NCI-H1694 treated with DMSO at 0.1 percent for 48 hours (cell line): Measurements from ENCODE around the gene PRDM7.
"Not testable (repeated sequence)": the region's sequence is repeated elsewhere in the genome, so short reads cannot be mapped to it uniquely, and the experiment has no call there.

Experiments
- DNase-seq: peaks from one replicate; lab custom pipeline; 2025; lab: John Stamatoyannopoulos, UW

Gene PRDM7

DNA sequence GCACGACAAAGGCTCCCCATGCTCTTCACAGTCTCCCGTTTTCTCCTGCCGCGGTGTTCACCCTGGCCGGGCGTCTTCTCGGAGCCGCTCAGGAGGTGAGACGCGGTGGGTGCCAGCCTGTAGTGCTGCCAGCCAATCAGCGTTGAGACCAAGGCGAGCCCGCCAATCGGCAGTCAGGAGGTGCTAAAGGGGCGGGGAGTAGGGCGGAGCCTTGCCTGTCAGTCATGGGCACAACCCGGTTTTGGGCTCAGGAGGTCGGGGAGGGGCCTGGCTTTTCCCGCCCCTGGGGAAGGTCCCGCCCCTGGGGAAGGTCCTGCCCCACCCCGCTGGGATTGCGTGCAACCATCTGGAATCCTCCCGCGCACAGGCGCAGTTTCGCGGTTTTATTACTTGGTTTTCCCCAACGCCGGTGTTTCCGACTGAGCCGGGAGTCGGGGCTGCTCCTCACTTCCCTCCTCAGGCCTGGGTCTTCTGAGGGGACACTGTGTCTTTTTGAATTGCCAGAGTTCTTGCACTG lies at the start of gene PRDM7:
Gene PRDM7, minus strand, starts transcription at position 92 of the 517 bp plus-strand sequence. CDS start 1,421 bp downstream, outside the sequence.
- peak; percentile 78 for DNase-seq

DNA sequence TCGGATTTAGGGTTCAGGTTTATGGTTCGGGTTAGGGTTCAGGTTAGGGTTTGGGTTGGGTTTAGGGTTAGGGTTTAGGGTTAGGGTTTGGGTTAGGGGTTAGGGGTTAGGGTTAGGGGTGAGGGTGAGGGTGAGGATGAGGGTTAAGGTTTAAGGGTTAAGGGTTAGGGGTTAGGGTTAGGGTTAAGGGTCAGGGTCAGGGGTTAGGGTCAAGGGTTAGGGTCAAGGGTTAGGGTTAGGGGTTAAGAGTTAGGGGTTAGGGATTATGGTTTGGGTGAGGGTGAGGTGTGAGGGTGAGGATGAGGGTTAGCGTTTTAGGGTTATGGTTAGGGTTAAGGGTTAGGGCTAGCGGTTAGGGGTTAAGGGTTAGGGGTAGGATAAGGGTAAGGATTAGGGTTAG lies 44.7 kb upstream of the PRDM7 start:
- DNase-seq, result not testable (repeated sequence)

DNA sequence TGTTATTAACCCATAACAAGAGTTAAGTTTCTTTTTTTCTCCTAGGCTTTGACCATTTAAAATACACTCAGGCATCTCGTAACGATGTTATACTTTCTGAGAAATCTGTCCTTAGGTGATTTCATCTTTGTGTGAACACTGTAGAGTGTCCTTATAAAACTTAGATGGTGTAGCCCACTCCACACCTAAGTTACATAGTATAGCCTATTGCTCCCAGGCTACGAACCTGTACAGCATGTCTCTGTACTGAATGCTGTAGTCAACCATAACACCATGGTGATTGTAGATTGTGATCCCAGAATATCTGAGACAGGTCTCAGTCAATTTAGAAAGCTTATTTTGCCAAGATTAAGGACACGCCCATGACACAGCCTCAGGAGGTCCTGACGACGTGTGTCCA lies 30.5 kb upstream of the PRDM7 start:
- not testable (repeated sequence) for DNase-seq

DNA sequence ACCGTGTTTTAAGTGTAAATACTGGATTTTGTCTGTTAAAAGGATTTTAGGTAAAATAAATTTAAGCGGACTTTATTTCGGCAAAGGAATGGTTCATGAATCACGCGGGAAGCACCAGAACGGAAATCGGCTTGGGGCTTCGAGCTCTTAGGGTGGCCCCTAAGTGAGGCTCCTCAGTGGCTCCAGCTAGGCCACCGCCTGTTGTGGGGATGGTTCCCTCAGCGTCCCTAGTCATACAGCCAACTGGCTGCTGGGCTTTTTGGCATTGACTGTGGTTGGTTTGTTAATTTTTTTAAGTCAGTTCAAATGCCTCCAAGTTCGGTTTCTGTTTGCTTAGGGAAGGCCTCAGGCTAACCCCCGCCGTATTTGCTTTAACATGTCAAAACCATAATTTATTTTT lies 29.9 kb upstream of the PRDM7 start:
- DNase-seq, result not testable (repeated sequence)

DNA sequence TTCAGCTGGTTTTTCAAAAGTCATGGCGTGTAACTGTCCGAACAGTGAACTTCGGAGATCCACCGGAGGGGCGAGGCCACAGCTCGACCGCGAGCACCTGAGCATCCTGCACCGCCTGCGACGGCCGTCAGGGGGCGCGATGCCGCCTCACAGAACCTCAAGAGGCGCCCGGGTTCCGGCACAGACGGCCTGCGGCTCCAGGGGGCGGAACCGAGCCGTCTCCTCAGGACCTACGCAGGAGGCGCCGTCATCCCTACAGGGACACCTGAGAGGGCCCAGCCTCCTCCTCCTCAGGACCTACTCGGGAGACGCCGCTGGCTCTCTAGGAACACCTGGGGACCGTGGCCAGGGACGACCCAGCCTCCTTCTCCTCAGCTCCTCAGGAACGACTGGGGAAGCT lies 29.1 kb upstream of the PRDM7 start:
- DNase-seq, result not testable (repeated sequence)

DNA sequence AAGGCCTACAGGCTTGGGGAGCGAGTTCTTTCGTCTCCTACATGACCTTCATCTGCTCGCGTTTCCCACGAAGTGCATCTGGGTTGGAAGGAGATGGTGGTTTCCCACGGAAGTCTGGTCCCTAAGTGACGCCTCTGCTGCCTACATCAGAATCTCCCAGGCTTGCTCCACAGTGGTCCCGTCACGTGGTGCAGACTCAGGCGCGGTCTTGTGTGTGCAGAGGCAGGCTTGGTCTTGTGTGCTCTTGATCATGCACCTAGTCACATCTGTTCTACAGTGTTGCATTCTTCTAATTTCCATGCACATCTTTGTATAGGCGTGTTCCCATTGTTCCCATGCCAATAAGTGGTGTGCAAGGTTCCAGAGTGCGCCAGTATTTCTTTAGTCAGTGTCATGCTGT lies 27.6 kb upstream of the PRDM7 start:
- not testable (repeated sequence) for DNase-seq

DNA sequence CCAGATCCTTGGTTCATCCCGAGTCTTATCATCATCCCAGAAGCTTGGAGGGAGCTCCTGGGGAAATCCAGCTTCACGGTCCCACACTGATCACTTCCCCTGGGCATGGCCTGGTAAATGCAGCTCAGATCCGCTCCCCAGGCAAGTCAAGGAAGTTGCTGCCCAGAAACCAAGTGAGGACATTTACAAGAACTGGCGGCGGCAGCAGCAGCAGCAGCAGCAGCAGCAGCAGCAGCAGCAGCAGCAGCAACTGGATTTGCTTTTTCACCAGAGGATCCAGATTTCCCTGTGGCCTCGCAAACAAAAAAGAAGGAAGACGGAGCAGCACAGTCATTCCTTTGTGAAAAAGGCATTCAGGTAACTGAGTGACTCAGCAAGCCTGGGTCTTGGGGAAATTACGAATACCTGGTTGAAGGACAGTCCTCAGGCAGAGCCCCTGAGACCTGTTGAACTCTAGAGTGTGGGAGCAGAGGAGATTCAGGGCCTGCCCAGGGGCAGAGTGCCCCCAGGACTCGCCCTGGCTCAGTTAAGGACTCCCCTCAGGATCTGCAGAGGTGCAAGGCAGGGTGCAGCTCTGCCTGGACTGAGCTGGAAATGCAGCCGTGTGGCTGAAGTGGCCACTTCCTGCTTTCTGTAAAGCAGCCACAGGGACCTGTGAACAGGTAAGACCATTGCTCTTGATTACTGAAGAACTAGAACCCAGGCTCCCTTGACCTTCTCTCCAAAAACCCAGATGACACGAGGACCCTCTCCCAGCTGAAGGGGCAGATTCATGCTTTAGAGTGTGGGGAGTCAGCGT lies 25.2 kb upstream of the PRDM7 start:
- not testable (repeated sequence) for DNase-seq

DNA sequence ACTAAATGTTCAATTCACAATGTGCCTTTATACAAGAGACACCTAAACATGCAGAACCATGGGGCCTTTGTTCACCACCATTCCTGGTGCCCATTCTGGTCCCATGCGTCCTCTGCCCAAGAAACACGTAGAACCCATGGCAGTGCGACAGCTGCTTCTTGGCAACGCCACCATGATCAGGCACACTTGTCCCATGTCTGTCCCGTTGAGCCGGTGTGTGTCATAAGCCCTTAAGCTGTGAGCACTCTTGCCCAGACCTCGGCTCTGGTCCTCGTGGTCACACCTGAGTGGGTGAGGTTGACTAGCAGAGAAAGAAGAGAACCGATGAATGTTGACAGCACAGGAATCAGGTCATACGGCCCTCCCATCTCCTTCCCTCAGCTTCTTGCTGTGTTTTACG lies 24.2 kb upstream of the PRDM7 start:
- not testable (repeated sequence) for DNase-seq

DNA sequence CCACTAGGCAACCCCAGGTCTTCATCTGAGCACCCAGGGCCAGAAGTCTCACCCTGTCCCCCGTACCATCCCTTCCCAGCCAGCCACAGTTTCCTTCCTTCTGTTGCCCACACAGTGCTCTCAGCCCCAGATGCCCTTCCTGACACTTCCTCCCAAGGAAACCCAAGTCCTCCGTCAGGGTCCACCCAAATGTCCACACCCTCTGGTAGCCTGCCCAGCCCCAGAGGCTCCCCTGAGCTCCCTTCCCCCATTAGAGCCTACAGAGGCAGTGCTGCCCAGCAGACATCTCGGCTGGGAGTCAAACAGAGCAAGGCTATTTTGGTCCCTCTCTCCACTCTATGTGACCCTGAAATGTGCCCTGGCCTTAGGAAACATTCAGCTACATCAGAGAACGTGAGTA lies 23.7 kb upstream of the PRDM7 start:
- not testable (repeated sequence) for DNase-seq

DNA sequence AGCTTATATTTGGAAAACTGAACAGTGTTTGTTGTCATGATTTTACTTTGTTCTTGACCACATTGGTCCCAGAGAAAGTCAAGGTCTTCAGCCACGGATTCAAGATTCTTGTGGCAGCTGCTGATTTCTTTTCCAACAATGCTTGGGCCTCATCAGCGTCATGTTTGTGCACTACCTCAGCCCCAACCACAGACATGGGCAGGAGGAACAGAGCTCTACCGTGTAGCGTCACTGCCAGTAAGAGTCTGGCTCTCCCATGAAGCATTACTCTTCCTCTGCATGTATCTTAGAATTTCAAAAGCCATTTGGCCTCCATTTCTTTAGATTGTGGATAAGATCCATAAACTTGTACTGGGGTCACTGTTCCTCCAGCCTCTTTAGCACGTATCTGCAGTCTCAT lies 23.1 kb upstream of the PRDM7 start:
- DNase-seq, result not testable (repeated sequence)

DNA sequence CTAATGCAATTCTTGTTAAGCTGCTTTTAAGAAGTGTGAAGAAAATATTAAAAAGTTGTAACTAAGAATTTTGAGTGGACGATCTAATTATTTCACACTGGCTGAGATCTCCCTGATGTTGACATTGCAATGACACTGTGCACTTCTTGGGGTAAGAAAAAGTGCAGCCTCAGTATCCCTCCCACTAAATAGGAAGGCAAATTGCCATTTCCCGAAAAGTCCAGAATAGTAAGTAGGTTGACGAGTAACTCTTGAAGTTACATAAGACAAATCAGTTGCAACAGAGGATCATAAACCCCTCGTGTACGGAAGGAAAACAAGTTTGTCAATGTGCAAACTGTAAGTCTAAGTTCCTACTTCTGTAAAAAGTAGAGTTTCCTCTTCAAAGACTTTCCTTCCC lies 21.8 kb upstream of the PRDM7 start:
- not testable (repeated sequence) for DNase-seq

DNA sequence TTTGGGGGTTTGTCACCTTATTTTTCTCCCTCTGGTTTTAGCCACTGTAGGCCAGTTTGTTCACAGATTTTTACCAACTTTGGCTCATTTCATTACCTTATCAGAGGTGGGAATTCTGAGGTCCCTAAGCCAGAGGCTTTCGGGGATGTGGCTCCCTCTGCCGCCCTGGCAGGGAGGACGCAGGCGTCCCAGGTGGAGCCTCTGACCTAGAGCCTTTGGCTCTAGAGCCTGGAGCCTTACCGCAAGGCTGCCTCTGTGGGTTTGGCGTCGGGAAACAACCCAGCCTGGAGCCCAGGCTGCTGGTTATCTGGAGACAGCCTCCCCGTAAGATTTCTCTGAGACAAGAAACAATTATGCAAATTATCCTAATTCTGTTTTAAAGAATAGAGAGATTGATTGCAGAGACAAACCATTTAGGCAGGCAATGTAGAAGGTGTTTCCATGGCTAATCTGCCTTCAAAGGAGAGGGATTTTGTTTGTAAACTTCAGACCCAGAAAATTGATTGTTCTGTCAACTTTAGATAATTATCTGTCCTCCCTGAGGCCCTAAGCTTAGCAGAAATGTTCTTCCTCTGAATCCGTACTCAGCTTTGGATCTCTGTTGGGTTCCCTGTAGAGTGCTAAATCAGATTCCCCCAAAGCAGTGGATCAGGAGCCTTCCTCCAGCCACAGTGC lies 20.0 kb upstream of the PRDM7 start:
- DNase-seq, result not testable (repeated sequence)

DNA sequence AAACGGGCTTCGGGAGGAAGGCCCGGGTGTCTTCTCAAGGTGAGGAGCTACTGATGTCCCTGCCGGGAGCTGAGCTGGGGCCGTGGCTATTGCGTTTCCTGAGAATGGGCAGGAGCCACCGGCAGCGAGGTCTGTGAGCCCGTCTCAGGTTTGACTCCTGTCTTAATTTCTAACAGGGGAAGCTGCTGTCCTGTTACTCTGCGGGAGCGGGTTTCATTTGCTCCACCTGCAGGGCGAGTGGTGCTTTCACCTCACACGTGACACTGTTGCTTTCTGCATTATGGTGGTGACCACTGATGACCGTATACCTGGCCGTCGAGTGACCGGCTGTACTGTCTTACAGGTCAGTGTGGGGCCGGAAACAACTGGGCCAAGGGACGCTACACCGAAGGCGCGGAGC lies 17.7 kb upstream of the PRDM7 start:
- DNase-seq, result not testable (repeated sequence)

DNA sequence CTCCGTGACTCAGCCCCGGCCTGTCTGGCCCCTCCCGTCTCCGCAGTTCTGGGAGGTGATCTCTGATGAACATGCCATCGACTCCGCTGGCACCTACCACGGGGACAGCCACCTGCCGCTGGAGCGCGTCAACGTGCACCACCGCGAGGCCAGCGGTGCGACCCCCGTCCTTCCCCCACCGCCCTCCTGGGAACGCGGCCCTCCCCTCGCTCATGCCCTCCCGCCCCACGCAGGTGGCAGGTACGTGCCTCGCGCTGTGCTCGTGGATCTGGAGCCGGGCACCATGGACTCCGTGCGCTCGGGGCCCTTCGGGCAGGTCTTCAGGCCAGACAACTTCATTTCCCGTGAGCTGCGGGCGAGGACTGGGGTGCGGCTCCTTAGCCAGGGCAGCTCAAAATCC lies 17.2 kb upstream of the PRDM7 start:
- DNase-seq, result not testable (repeated sequence)

DNA sequence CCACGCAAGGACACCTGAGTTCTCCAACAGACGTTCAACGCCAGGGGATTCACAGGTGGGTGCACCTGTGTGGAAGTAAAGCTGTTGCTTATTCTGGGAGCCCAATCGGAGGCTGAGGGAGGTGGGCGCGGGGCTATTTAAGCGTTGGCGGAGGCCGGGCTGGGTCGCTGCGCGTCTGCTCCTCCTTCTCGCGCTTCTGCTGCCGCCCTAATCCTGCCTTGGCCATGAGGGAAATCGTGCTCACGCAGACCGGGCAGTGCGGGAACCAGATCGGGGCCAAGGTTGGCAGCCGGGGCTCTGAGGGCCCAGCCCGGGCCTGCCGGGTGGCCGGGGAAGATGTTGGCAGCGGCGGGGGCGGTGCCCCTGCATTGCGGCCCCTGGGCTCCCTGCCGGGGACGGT lies 16.7 kb upstream of the PRDM7 start:
- DNase-seq, result not testable (repeated sequence)

DNA sequence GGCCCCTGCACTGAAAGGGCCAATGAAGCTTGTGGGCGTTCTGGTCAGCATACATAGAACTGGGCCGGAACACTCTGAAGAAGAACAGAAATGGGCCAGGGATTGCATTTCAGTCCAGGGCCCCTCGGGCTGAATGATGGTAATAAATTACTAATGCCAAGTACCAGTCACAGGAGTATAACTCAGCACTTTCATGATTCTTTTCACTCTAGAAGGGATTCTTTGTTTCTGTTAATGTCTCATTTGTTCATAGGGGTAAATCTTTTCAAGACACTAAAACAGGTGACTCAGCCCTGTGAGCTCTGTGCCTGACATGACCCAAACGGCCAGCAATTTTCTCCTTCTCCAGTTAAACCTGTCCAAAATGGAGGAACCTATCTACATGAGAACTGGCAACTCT lies 15.7 kb upstream of the PRDM7 start:
- not testable (repeated sequence) for DNase-seq

DNA sequence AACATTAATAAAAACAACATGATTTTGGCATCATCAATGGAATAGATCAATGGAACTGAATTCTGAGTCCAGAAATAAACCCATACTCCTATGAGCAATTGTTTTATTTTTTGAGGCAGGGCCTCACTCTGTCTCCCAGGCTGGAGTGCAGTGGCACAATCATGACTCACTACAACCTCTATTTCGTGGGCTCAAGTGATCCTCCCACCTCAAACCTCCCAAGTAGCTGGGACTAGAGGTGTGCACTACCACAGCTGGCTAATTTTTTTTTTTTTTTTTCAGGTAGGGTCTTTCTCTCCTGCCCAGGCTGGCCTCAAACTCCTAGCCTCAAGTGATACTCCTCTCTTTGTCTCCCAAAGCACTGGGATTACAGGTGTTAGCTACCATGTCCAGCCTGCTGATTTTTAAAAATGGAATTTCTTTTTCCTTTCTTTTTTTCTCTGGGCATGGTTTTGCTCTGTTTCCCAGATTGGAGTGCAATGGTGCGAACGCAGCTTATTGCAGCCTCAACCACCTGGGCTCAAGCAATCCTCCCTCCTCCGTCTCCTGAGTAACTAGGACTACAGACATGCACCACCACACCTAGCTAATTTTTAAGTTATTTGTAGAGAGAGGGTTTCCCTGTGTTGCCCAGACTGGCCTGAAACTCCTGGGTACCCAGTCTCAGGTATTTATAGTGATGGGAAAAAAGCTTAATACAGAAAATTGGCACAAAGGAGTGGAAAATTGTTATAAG lies 7.3 kb upstream of the PRDM7 start:
- no peak for DNase-seq

DNA sequence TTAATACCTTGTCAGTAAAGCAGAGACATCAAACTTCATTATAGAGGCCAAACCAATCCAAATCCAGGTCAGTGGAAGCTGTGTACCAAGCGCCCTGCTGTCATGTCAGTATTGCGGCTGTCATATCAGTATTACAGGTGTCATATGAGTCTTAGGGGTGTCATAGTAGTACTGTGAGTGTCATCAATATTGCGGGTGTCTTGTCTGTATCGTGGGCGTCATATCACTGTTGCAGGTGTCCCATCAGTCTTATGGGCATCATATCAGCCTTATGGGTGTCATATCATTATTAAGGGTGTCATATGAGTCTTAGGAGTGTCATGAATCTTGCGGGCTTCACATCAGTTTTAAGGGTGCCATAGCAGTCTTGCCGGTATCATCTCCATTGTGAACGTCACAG lies 6.0 kb upstream of the PRDM7 start:
- DNase-seq, result no peak

DNA sequence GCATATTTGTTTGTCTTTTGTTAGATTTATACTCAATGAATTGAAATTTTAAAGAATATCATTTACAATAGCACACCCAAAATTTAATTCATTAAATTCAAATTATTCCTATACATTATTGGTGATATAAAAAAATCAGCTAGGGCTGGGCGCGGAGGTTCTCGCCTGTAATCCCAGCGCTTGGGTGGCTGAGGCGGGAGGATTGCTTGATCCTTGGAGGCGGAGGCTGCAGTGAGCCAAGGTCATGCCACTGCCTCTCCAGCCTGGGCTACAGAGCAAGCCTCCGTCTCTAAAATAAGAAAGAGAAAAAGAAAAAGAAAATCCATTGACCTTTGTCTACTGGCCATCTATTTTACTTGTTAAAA lies 4.5 kb upstream of the PRDM7 start:
- no peak for DNase-seq

DNA sequence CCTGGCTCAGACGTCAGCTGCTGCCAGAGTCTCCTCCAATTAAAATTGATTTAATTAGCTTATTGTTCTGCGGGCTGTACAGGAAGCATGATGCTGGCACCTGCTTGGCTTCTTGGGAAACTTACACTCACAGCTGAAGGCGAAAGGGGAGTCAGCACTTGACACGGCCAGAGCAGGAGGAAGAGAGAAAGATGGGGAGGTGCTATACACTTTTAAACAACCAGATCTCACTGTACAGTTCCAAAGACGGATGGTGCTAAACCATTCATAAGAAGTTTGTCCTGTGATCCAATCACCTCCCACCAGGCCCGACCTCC lies 1.4 kb upstream of the PRDM7 start:
- no peak for DNase-seq

DNA sequence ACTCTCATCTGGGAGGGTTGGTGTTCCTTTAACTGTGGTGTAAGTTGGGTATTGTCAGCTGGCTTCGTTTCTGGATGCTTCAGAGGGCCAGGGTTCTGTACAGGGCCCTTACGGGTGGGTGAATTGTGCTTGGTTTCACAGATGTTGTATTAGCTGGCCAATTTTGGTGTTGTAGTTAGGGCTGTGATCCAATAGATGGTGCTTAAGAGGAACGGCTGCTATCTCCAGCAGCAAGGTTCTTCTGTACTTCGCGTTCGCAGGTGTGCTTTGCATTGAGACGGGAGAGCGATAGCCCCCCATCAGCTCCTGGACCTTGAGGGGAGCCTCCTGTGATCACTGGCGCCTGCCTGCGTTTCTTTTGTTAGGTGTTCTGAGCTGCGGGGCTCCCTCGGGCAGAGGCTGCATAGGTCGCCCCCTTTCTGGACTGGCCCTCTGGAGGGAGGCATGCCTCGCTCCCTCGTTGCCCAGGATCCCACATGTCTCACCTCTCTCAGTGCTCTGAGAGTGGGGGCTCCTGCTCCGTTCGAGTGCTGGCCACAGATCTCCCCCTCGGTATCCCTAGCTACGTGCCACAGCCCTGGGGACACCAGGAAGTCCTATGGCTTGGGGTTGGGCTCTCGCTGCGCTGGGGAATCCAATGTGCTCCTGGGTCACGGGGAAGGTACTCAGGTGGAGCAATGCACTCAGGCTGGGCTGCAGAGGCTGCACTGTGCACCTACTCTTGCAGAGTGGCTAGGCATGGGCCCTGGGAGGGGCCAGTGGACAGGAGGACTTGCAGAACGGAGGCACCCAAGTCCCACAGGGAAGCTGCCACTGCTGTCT lies 837 bp upstream of the PRDM7 start:
- DNase-seq, result peak; percentile 13
